ENCODE results near the gene GPHB5. TPM values are rescaled to one million over a fixed set of nuclear protein-coding genes. Genes with fewer than 3 reads are reported as not detected.
"Not testable (repeated sequence)": the region's sequence is repeated elsewhere in the genome, so short reads cannot be mapped to it uniquely, and the experiment has no call there.

The GPHB5 gene
- total RNA-seq, 1 experiment from 2014 or later: not detected

DNA sequence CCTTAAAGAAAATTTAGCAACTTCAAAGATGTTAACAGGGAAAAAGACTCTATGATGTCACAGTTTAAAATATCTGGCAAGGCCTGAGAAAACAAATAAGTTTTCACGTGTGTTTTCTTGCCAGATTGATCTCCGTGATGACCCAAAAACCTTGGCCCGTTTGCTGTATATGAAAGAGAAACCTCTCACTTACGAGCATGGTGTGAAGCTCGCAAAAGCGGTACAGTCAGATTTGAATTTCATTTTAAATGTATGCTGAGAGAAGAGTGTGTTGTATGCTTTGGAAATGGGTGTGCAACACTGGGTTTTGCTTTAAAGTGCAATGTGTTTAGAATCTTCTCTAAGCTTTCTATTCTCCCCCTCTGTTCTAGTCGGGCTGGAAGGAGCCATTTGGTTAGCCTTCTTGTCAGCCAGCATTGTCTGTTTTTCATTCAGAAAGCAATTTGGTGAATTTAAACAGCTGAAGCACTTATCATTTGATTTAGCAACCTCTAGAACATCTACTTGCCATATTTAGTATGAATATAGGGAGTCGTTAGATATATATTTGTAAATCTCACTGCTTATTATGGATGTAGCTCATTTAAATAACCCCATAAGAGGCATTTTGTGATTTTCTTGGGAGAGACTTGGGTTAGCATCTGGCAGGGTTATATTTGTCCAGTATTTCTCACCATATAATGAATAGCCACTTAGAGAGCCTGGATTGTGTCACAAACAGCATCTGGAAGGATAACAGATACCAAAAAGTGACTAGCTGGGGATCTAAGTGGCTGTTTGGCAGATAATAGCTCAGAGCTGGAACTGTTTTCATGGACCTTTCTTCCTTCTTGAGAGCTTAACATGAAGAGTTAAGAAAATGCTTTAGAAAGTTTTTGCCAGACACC lies 35.5 kb downstream of the GPHB5 start:
- BruUV-seq (replicated peaks): no TSS peak
- no peaks in the 10 kb centered on the region for H3K9me2 ChIP-seq (ENCODE audit: insufficient read depth)
- intact Hi-C loops (cut with micrococcal nuclease; ENCODE audit: unreplicated experiment): no loop called here
- TF ChIP-seq, protein P1, sequence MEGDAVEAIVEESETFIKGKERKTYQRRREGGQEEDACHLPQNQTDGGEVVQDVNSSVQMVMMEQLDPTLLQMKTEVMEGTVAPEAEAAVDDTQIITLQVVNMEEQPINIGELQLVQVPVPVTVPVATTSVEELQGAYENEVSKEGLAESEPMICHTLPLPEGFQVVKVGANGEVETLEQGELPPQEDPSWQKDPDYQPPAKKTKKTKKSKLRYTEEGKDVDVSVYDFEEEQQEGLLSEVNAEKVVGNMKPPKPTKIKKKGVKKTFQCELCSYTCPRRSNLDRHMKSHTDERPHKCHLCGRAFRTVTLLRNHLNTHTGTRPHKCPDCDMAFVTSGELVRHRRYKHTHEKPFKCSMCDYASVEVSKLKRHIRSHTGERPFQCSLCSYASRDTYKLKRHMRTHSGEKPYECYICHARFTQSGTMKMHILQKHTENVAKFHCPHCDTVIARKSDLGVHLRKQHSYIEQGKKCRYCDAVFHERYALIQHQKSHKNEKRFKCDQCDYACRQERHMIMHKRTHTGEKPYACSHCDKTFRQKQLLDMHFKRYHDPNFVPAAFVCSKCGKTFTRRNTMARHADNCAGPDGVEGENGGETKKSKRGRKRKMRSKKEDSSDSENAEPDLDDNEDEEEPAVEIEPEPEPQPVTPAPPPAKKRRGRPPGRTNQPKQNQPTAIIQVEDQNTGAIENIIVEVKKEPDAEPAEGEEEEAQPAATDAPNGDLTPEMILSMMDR (conservative IDR thresholded peaks at IDR 0.05): no peak
- TF ChIP-seq EZH2 (IDR thresholded peaks at IDR 0.05; ENCODE audit: low read depth): no peak
- H3K4me2 ChIP-seq: no peak overlapping the region
- H3K27me3 ChIP-seq (ENCODE audit: insufficient read depth, low read depth): no peaks in the 10 kb centered on the region; the same call in 1 of the 2 replicates
- POLR2A ChIA-PET (ENCODE audit: unreplicated experiment): no interaction called here
- no peak overlapping the region for H3K27ac ChIP-seq
- H3K4me1 ChIP-seq (replicated peaks; ENCODE audit: insufficient read depth): no peaks in the 10 kb centered on the region
- CTCF ChIA-PET: no interaction called here
- no peaks in the 10 kb centered on the region for H3K9me3 ChIP-seq (ENCODE audit: insufficient read depth, low read depth)
- no peak overlapping the region for H2AFZ ChIP-seq
- DNase-seq: no peak
- H3K79me2 ChIP-seq (ENCODE audit: low read depth): no peaks in the 10 kb centered on the region
- H3K36me3 ChIP-seq (ENCODE audit: low read depth): no peaks in the 10 kb centered on the region
- no peak overlapping the region for H3K4me3 ChIP-seq
- no peaks in the 10 kb centered on the region for H4K20me1 ChIP-seq (ENCODE audit: insufficient read depth)
- no peaks in the 10 kb centered on the region for H3F3A ChIP-seq (ENCODE audit: insufficient read depth, low read depth)

DNA sequence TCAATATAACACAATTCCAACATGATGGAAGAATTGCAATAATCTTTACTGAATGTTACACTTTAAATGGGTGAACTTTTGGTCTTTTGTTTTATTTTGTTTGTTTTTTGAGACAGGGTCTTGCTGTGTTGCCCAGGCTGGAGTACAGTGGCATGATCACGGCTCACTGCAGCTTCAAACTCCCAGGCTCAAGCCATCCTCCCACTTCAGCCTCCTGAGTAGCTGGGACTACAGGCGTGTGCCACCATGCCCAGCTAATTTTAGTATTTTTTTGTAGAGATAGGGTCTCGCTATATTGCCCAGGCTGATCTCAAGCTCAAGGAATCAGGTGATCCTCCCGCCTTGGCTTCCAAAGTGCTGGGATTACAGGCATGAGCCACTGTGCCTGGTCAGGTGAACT lies 38.8 kb downstream of the GPHB5 start:
- H3F3A ChIP-seq (ENCODE audit: insufficient read depth, low read depth); intact Hi-C loops (cut with micrococcal nuclease; ENCODE audit: unreplicated experiment); CTCF ChIA-PET; H3K4me1 ChIP-seq (replicated peaks; ENCODE audit: insufficient read depth); H3K9me2 ChIP-seq (ENCODE audit: insufficient read depth); H3K9me3 ChIP-seq (ENCODE audit: insufficient read depth, low read depth); DNase-seq; H2AFZ ChIP-seq; H3K4me2 ChIP-seq; H3K27me3 ChIP-seq (ENCODE audit: insufficient read depth, low read depth); H4K20me1 ChIP-seq (ENCODE audit: insufficient read depth); H3K27ac ChIP-seq; H3K4me3 ChIP-seq; H3K36me3 ChIP-seq (ENCODE audit: low read depth); BruUV-seq (replicated peaks); POLR2A ChIA-PET (ENCODE audit: unreplicated experiment); H3K79me2 ChIP-seq (ENCODE audit: low read depth): not testable (repeated sequence)

DNA sequence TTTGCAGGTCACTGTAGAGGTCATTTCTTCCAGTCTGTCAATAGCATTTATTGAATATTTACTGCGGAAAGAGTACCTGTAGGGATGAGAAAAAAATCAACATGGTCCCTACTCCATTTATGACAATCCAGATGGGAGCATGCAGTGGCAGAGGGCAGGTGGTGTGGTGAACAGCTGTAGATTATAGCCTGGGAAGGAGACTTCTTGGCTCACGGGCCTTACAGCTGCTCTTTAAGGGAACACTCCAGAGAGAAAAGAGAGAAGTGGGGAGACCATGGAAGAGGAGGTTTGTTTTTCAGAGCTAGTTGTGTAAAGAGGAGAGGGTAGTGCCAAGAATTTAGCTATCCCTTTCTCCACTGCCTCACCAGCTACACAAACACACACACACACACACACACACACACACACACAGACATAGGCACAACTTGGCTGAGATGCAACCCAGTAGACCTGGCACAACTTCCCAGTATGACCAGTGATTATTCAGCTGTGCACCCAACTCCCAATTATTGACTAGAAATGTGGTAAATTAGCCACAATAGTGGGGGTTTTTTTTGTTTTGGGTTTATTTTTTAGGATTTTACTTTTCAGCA lies 41.0 kb downstream of the GPHB5 start:
- CTCF ChIA-PET: interaction anchor here (0.5 to 0.7 kb wide), 5 partner anchors 103 to 1472 kb away, joined by 3 to 9 read pairs (median 4); no protein-coding TSS in a partner anchor
- Histone ChIP-seq H3K9me3 (ENCODE audit: insufficient read depth, low read depth) (no peaks in the 10 kb centered on the region), H3K27ac (no peak overlapping the region), H3K79me2 (ENCODE audit: low read depth) (no peaks in the 10 kb centered on the region), H2AFZ (no peak overlapping the region), H3K36me3 (ENCODE audit: low read depth) (no peaks in the 10 kb centered on the region), H3K4me2 (no peak overlapping the region), H3F3A (ENCODE audit: insufficient read depth, low read depth) (no peaks in the 10 kb centered on the region), H3K9me2 (ENCODE audit: insufficient read depth) (no peaks in the 10 kb centered on the region), H3K4me1 (replicated peaks; ENCODE audit: insufficient read depth) (no peaks in the 10 kb centered on the region), H4K20me1 (ENCODE audit: insufficient read depth) (no peaks in the 10 kb centered on the region), H3K27me3 (ENCODE audit: insufficient read depth, low read depth) (no peaks in the 10 kb centered on the region), H3K4me3 (no peak overlapping the region)
- no TSS peak for BruUV-seq (replicated peaks)
- POLR2A ChIA-PET (ENCODE audit: unreplicated experiment): interaction anchor here (1.0 kb wide), 1 partner anchor 364 kb away, joined by 3 read pairs; the partner anchor contains the start of gene WDR89
- intact Hi-C loops (cut with micrococcal nuclease; ENCODE audit: unreplicated experiment): no loop called here
- no peak for DNase-seq
- no peak for TF ChIP-seq EZH2 (IDR thresholded peaks at IDR 0.05; ENCODE audit: low read depth)
